GM21825 (cell line): ENCODE results near the gene SMTN.

Experiments
- ATAC-seq: cut with Tn5 transposase; IDR thresholded peaks from one replicate; pipeline ENCODE4 v1.9.1; 2021; ENCODE audit warnings: mild to moderate bottlenecking, moderate library complexity; ENCODE audit not compliant: unreplicated experiment

The SMTN gene

GRCh38 chr22:31148488-31148887, 67.4 kb downstream of the SMTN start:
- ATAC-seq = no peak

- no peak for ATAC-seq
Observed at GRCh38 chr22:31148953-31149627, 68.0 kb downstream of the SMTN start.

- no peak for ATAC-seq
Observed at GRCh38 chr22:31150615-31151014, 69.5 kb downstream of the SMTN start.

DNA sequence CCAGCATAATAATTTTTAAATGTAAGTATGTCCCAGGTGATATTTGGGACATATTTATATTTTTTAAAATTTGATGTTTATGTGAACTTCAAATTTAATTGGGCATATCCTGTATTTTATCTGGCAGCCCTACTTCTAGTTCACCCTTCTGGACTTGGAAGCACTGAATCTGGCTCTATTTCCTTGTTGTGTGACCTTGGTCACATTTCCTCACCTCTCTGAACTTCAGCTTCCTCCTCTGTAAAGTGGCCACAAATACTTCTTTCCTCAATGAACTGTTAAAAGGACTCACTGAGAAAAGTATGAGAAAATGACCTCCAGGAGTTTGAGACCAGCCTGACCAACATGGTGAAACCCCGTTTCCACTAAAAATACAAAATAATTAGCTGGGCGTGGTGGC, 70.8 kb downstream of the SMTN start:
- no peak for ATAC-seq

DNA sequence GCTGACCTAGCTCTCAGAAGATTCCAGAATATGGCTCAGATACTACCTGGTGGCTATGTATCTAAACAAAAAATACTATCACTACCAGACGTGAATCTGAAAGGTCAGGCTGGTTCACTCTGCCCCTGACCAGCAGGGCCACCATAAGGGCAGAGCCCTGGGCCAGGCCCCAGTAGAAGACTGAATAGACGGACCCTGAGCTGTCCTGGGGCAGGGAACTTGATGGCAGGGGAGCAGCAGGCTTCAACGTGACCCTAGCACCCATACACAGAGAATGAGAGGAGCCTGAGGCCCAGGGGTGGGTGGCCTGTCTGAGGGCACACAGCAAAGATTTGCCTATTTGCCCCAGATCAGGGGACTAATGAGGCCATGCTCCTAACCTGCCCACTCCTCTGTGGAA, 72.2 kb downstream of the SMTN start:
- no peak for ATAC-seq
